GM18951 (cell line): Measurements from ENCODE around the gene FAM24B.

Experiments used
- POLR2A ChIP-seq: IDR thresholded peaks from 4 replicates; pipeline ENCODE4 v1.6.1; 2011; ENCODE audit warnings: mild to moderate bottlenecking; ENCODE audit not compliant: insufficient read length, insufficient read depth; ENCODE audit errors: extremely low read depth
- in situ Hi-C: fragments of 300-500 bp; cut with MboI; formaldehyde crosslinking; loops from one replicate; pipeline ENCODE4 v1.12.0; 2022; ENCODE audit warnings: low sequenced_read_pairs, mixed read lengths, inconsistent platforms; ENCODE audit not compliant: unreplicated experiment

The FAM24B gene

GRCh38 chr10:122828716-122829255 is 50.6 kb downstream of the FAM24B start:
- in situ Hi-C loops: no loop called here
- no peak for TF ChIP-seq POLR2A

- TF ChIP-seq POLR2A: no peak
- in situ Hi-C loops: no loop called here
Observed at GRCh38 chr10:122827302-122827701, 52.1 kb downstream of the FAM24B start.

- in situ Hi-C loops: no loop called here
- no peak for TF ChIP-seq POLR2A
Observed at GRCh38 chr10:122822973-122823690, 56.2 kb downstream of the FAM24B start.

GRCh38 chr10:122821808-122822207 is 57.6 kb downstream of the FAM24B start:
- in situ Hi-C loops: no loop called here

GRCh38 chr10:122815458-122815857 is 63.9 kb downstream of the FAM24B start:
- in situ Hi-C loops: no loop called here

More at GRCh38 chr10:122821808-122822207, 57.6 kb downstream of the FAM24B start:
- TF ChIP-seq POLR2A: no peak

GRCh38 chr10:122814493-122814892 is 64.9 kb downstream of the FAM24B start:
- in situ Hi-C loops: no loop called here
- no peak for TF ChIP-seq POLR2A

More at GRCh38 chr10:122815458-122815857, 63.9 kb downstream of the FAM24B start:
- TF ChIP-seq POLR2A: no peak

GRCh38 chr10:122812751-122813150 is 66.6 kb downstream of the FAM24B start:
- in situ Hi-C loops: no loop called here
- TF ChIP-seq POLR2A: no peak

GRCh38 chr10:122802282-122802681 is 77.1 kb downstream of the FAM24B start:
- in situ Hi-C loops: no loop called here
- TF ChIP-seq POLR2A: no peak
